Breast epithelium (tissue), 3 donors: ENCODE measurements around the gene CDH4.

Experiments
- CTCF ChIP-seq, 3 donors: fragments of 450-650 bp; IDR thresholded peaks; one replicate each; pipeline ENCODE4 v1.5.1; 2016 to 2017; ENCODE audit warnings: antibody characterized with exemption in 3 of 3, mild to moderate bottlenecking in 3 of 3, moderate library complexity in 3 of 3
- POLR2A ChIP-seq: fragments of 450-650 bp; IDR thresholded peaks from one replicate; pipeline ENCODE4 v1.6.1; 2016; ENCODE audit warnings: antibody characterized with exemption, mild to moderate bottlenecking, moderate library complexity

GRCh38 chr20:61436283-61436666 is 184.2 kb downstream of the CDH4 start:
- TF ChIP-seq CTCF (IDR thresholded peaks at IDR 0.05) (no peak), POLR2A (no peak)
